ENCODE measurements around the gene SCAP.

SCAP gene

GRCh38 chr3:47412842-47413520, 62.8 kb downstream of the SCAP start:
- no peak for FAIRE-seq

GRCh38 chr3:47412453-47412756, 63.3 kb downstream of the SCAP start:
- no peak for FAIRE-seq

GRCh38 chr3:47411696-47412452, 63.9 kb downstream of the SCAP start:
- FAIRE-seq: no peak

GRCh38 chr3:47410801-47411646, 64.7 kb downstream of the SCAP start:
- no peak for FAIRE-seq

GRCh38 chr3:47410417-47410720, 65.4 kb downstream of the SCAP start:
- FAIRE-seq: no peak

- no peak for FAIRE-seq
Observed at GRCh38 chr3:47409688-47410416, 65.9 kb downstream of the SCAP start.

GRCh38 chr3:47409284-47409683, 66.5 kb downstream of the SCAP start:
- FAIRE-seq: no peak

GRCh38 chr3:47408839-47409229, 66.9 kb downstream of the SCAP start:
- no peak for FAIRE-seq

GRCh38 chr3:47407896-47408838, 67.6 kb downstream of the SCAP start:
- no peak for FAIRE-seq

GRCh38 chr3:47407237-47407636, 68.5 kb downstream of the SCAP start:
- no peak for FAIRE-seq

GRCh38 chr3:47406762-47407149, 69.0 kb downstream of the SCAP start:
- no peak for FAIRE-seq

- FAIRE-seq: no peak
Observed at GRCh38 chr3:47405820-47406761, 69.7 kb downstream of the SCAP start.

GRCh38 chr3:47404955-47405790, 70.6 kb downstream of the SCAP start:
- FAIRE-seq: no peak

GRCh38 chr3:47404431-47404876, 71.3 kb downstream of the SCAP start:
- no peak for FAIRE-seq

GRCh38 chr3:47399531-47400270, 76.0 kb downstream of the SCAP start:
- FAIRE-seq: no peak

GRCh38 chr3:47399016-47399415, 76.7 kb downstream of the SCAP start:
- FAIRE-seq: no peak

- no peak for FAIRE-seq
Observed at GRCh38 chr3:47398228-47398627, 77.5 kb downstream of the SCAP start.

- no peak for FAIRE-seq
Observed at GRCh38 chr3:47394881-47395280, 80.9 kb downstream of the SCAP start.
